ENCODE measurements around the gene SEMA6B. TPM values are rescaled to one million over a fixed set of nuclear protein-coding genes. Genes with fewer than 3 reads are reported as not detected.

Gene SEMA6B
- total and polyA plus RNA-seq, 7 donors, result 2.3 to 11.7 (median 7.1) TPM

- Histone ChIP-seq H3K27me3 (ENCODE audit: insufficient read depth in 3 of 3, low read length in 2 of 3) (no peaks in the 10 kb centered on the region), H3K36me3 (ENCODE audit: insufficient read depth in 1 of 2, low read depth in 1 of 2) (no peaks in the 10 kb centered on the region), H3K27ac (no peak overlapping the region), H3K9me3 (no peaks in the 10 kb centered on the region), H3K4me1 (peaks cover 8% of the 10 kb centered on the region), H3K4me3 (peak overlapping the region; percentile 62)
- intact Hi-C loops (cut with DNase I), result loop anchor here in 1 of 2 donors (5.0 kb wide), 1 partner anchor 79 kb away; the partner anchor contains the start of gene TNFAIP8L1
- TF ChIP-seq, protein P1, sequence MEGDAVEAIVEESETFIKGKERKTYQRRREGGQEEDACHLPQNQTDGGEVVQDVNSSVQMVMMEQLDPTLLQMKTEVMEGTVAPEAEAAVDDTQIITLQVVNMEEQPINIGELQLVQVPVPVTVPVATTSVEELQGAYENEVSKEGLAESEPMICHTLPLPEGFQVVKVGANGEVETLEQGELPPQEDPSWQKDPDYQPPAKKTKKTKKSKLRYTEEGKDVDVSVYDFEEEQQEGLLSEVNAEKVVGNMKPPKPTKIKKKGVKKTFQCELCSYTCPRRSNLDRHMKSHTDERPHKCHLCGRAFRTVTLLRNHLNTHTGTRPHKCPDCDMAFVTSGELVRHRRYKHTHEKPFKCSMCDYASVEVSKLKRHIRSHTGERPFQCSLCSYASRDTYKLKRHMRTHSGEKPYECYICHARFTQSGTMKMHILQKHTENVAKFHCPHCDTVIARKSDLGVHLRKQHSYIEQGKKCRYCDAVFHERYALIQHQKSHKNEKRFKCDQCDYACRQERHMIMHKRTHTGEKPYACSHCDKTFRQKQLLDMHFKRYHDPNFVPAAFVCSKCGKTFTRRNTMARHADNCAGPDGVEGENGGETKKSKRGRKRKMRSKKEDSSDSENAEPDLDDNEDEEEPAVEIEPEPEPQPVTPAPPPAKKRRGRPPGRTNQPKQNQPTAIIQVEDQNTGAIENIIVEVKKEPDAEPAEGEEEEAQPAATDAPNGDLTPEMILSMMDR (IDR thresholded peaks at IDR 0.05), result peak; percentile 100
- 32 to 34% (median 33%) methylated on average over 42 to 44 of the region's 44 CpGs for WGBS, 3 donors
- DNase-seq (no peak), ATAC-seq (peak in 3 of 4 donors; percentile 46 to 55 (median 47))
Measured at GRCh38 chr19:4557971-4558941, 1.2 kb downstream of the SEMA6B start.

DNA sequence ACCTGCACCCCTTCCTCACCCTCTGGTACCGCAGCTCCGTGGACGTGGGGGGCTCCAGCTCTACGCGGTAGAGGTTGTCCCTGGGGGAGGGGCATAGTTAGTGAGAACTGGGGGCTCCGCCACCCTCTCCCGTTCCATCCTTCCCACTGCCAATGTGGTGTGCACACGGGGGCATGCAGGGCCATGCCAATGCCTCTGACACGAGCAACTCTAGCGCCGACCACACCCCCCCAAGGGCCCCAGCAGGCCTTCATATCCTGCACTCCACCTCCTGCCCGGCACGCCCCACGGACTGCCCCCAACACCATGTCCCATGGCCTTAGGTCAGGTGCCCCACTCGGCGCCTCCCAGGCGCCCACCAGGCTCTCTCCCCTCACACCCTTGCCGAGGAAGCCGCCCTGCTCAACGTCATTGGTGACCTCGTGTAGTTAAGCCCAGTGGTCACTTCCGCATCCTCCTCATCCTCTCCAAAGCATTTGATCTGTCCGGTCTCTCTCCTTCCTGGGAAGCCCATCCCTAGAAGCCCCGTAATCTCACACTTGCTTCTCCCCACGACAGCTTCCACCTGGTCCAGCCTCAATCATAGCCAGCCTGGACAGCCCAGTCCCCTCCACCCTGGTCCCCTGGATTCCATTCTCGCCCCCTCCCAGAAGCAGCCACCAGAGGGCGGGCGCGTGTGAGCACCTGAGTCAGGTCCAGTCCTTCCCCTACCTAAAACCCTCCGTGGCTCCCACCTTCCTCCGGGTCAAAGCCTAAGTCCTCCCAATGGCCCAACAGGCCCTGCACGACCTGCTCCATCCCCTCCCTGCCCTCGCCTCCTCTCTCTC, 2.1 kb downstream of the SEMA6B start:
- WGBS, 3 donors, result 84 to 86% (median 85%) methylated on average over 33 of the region's 33 CpGs

DNA sequence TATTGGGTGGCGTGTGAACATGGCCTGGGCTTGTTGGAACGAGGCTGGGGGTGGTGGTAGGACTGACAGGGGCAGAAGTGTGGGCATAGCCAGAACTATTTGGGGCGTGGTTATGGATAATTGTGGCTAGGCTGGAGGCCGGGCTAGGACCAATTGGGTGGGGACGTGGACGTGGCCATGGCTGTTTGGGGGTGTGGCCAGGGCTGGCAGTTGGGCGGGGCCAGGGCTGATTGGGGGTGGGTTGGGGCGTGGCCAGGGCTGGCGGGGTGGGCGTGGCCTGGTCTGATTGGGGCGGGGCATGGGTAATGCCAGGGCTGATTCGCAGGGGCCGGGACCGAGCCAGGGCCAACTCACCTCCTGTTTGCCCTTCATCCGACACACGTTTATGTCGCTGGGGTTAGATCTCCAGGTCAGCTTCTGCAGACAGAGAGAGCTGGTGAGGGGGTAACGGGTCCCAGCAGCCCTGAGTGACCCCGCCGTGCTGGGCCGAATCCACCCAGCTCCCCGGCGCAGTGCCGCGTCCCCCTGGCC, 2.8 kb downstream of the SEMA6B start:
- peaks cover 8% of the 10 kb centered on the region for H3K4me1 ChIP-seq
- no peaks in the 10 kb centered on the region for H3K27me3 ChIP-seq (ENCODE audit: insufficient read depth in 3 of 3, low read length in 2 of 3)
- no peaks in the 10 kb centered on the region for H3K36me3 ChIP-seq (ENCODE audit: insufficient read depth in 1 of 2, low read depth in 1 of 2)
- H3K4me3 ChIP-seq, result no peak overlapping the region
- no peaks in the 10 kb centered on the region for H3K9me3 ChIP-seq
- peak; percentile 52 to 79 (median 66) for ATAC-seq
- 72 to 88% (median 79%) methylated on average over 16 to 25 of the region's 25 CpGs for WGBS, 3 donors
- no peak overlapping the region for H3K27ac ChIP-seq
- TF ChIP-seq, protein P1 (IDR thresholded peaks at IDR 0.05), result no peak
- intact Hi-C loops (cut with DNase I), result loop anchor here in 1 of 2 donors (5.0 kb wide), 1 partner anchor 81 kb away; the partner anchor contains the start of gene TNFAIP8L1
- peak in 1 of 2 donors; percentile 77 for DNase-seq

More for the DNA sequence above, 2.1 kb downstream of the SEMA6B start:
- intact Hi-C loops (cut with DNase I), result loop anchor here in 1 of 2 donors (5.0 kb wide), 1 partner anchor 80 kb away; the partner anchor contains the start of gene TNFAIP8L1
- H3K36me3 ChIP-seq (ENCODE audit: insufficient read depth in 1 of 2, low read depth in 1 of 2), result no peaks in the 10 kb centered on the region
- DNase-seq (no peak), ATAC-seq (peak in 2 of 4 donors; percentile 6 to 16)
- peaks cover 8% of the 10 kb centered on the region for H3K4me1 ChIP-seq
- H3K27ac ChIP-seq, result no peak overlapping the region
- peak overlapping the region; percentile 62 for H3K4me3 ChIP-seq
- no peaks in the 10 kb centered on the region for H3K27me3 ChIP-seq (ENCODE audit: insufficient read depth in 3 of 3, low read length in 2 of 3)
- TF ChIP-seq, protein P1 (IDR thresholded peaks at IDR 0.05), result no peak
- H3K9me3 ChIP-seq, result no peaks in the 10 kb centered on the region

Measured in psoas muscle (tissue), 8 donors.